Activated CD8-positive, alpha-beta memory T cell treated with anti-CD3 and anti-CD28 coated beads for 24 hours (primary cell): ENCODE results near the gene HSBP1L1.
A peak's percentile ranks its signal among the peaks of the same experiment; 100 is the strongest.

ENCODE experiments used
- DNase-seq: peaks from one replicate; pipeline ENCODE4 v3.0.0-alpha.2; 2020

The HSBP1L1 gene

GRCh38 chr18:79930020-79930642 is 34.3 kb upstream of the HSBP1L1 start:
- DNase-seq = no peak

- DNase-seq = no peak
These were observed 33.0 kb upstream of the HSBP1L1 start for GRCh38 chr18:79931475-79931874.

- DNase-seq = no peak
These were observed 31.5 kb upstream of the HSBP1L1 start for GRCh38 chr18:79932907-79933306.

GRCh38 chr18:79933765-79934164 is 30.7 kb upstream of the HSBP1L1 start:
- peak; percentile 30 for DNase-seq

GRCh38 chr18:79934311-79935097 is 29.9 kb upstream of the HSBP1L1 start:
- peak; percentile 49 for DNase-seq

- DNase-seq = no peak
These were observed 29.4 kb upstream of the HSBP1L1 start for GRCh38 chr18:79935098-79935480.

- DNase-seq = no peak
These were observed 28.9 kb upstream of the HSBP1L1 start for GRCh38 chr18:79935499-79935898.

GRCh38 chr18:79935925-79936324 is 28.5 kb upstream of the HSBP1L1 start:
- DNase-seq = no peak

GRCh38 chr18:79936641-79937040 is 27.8 kb upstream of the HSBP1L1 start:
- DNase-seq = no peak

GRCh38 chr18:79937103-79937860 is 27.2 kb upstream of the HSBP1L1 start:
- DNase-seq = no peak

- no peak for DNase-seq
These were observed 26.2 kb upstream of the HSBP1L1 start for GRCh38 chr18:79938196-79938595.

- no peak for DNase-seq
These were observed 25.3 kb upstream of the HSBP1L1 start for GRCh38 chr18:79939096-79939495.

GRCh38 chr18:79940126-79940813 is 24.2 kb upstream of the HSBP1L1 start:
- peak; percentile 38 for DNase-seq

- peak; percentile 50 for DNase-seq
These were observed 23.5 kb upstream of the HSBP1L1 start for GRCh38 chr18:79940814-79941472.

- DNase-seq = no peak
These were observed 22.8 kb upstream of the HSBP1L1 start for GRCh38 chr18:79941473-79942119.

GRCh38 chr18:79942211-79942610 is 22.2 kb upstream of the HSBP1L1 start:
- no peak for DNase-seq

GRCh38 chr18:79942786-79943607 is 21.4 kb upstream of the HSBP1L1 start:
- no peak for DNase-seq

GRCh38 chr18:79943608-79944125 is 20.8 kb upstream of the HSBP1L1 start:
- DNase-seq = no peak

- DNase-seq = peak; percentile 67
These were observed 20.2 kb upstream of the HSBP1L1 start for GRCh38 chr18:79944126-79944731.

GRCh38 chr18:79944746-79945117 is 19.7 kb upstream of the HSBP1L1 start:
- DNase-seq = peak; percentile 57
